IPS-20b (cell line): ENCODE data around the gene TRIM2.
"Not testable (repeated sequence)": the region's sequence is repeated elsewhere in the genome, so short reads cannot be mapped to it uniquely, and the experiment has no call there.

Experiments used
- H3K27ac ChIP-seq: one replicate; pipeline ENCODE4 v1.5.1; 2013; ENCODE audit warnings: low read length
- H3K27me3 ChIP-seq: 2 replicates; pipeline ENCODE4 v1.6.1; 2013; ENCODE audit warnings: mild to moderate bottlenecking, low read length, inconsistent platforms; ENCODE audit not compliant: insufficient read depth
- H3K36me3 ChIP-seq: 2 replicates; pipeline ENCODE4 v1.6.1; 2013; ENCODE audit warnings: low read depth, mild to moderate bottlenecking, inconsistent platforms, low read length, moderate library complexity; ENCODE audit not compliant: insufficient read depth
- H3K4me1 ChIP-seq: 2 replicates; pipeline ENCODE4 v1.6.1; 2013; ENCODE audit warnings: mild to moderate bottlenecking, control low read depth, inconsistent platforms, low read length, moderate library complexity; ENCODE audit not compliant: insufficient read depth
- H3K4me3 ChIP-seq: 2 replicates; pipeline ENCODE4 v1.5.1; 2013; ENCODE audit warnings: mild to moderate bottlenecking, low read length, inconsistent platforms
- H3K9ac ChIP-seq: 2 replicates; pipeline ENCODE4 v1.6.1; 2013; ENCODE audit warnings: low read depth, mild to moderate bottlenecking, inconsistent platforms, low read length, moderate library complexity
- H3K9me3 ChIP-seq: 2 replicates; pipeline ENCODE4 v1.6.1; 2013; ENCODE audit warnings: mild to moderate bottlenecking, low read depth, low read length, inconsistent platforms; ENCODE audit not compliant: insufficient read depth

The TRIM2 gene

GRCh38 chr4:153197301-153197700 lies 6.9 kb upstream of the TRIM2 start:
- no peak overlapping the region for H3K9ac ChIP-seq
- no peak overlapping the region for H3K27ac ChIP-seq
- H3K27me3 ChIP-seq = no peaks in the 10 kb centered on the region
- no peaks in the 10 kb centered on the region for H3K4me1 ChIP-seq
- no peak overlapping the region for H3K4me3 ChIP-seq
- H3K36me3 ChIP-seq = no peaks in the 10 kb centered on the region
- H3K9me3 ChIP-seq = no peaks in the 10 kb centered on the region

GRCh38 chr4:153198719-153199118 lies 5.5 kb upstream of the TRIM2 start:
- H3K4me3 ChIP-seq = no peak overlapping the region

GRCh38 chr4:153203746-153204145 lies 497 bp upstream of the TRIM2 start:
- not testable (repeated sequence) for H3K27ac ChIP-seq, H3K9me3 ChIP-seq, H3K36me3 ChIP-seq
- Histone ChIP-seq H3K4me1 (peaks cover 27% of the 10 kb centered on the region), H3K4me3 (peak overlapping the region; percentile 75), H3K9ac (peak overlapping the region; percentile 61; the same call in 1 of the 2 replicates), H3K27me3 (peaks cover 17% of the 10 kb centered on the region; the same call in 1 of the 2 replicates)

More at GRCh38 chr4:153198719-153199118, 5.5 kb upstream of the TRIM2 start:
- Histone ChIP-seq H3K9ac (no peak overlapping the region), H3K36me3 (no peaks in the 10 kb centered on the region), H3K4me1 (no peaks in the 10 kb centered on the region), H3K9me3 (no peaks in the 10 kb centered on the region), H3K27ac (no peak overlapping the region), H3K27me3 (no peaks in the 10 kb centered on the region)

- H3K4me1 ChIP-seq = peaks cover 37% of the 10 kb centered on the region
- H3K9ac ChIP-seq = peak overlapping the region; percentile 76; the same call in 1 of the 2 replicates
- H3K4me3 ChIP-seq = peak overlapping the region; percentile 75
- peaks cover 17% of the 10 kb centered on the region; the same call in 1 of the 2 replicates for H3K27me3 ChIP-seq
- H3K27ac ChIP-seq = peak overlapping the region; percentile 20
- no peaks in the 10 kb centered on the region for H3K9me3 ChIP-seq
- no peaks in the 10 kb centered on the region for H3K36me3 ChIP-seq
These were observed 745 bp downstream of the TRIM2 start for GRCh38 chr4:153204728-153205648.

- Histone ChIP-seq H3K27ac (peak overlapping the region; percentile 46), H3K27me3 (peaks cover 17% of the 10 kb centered on the region; the same call in 1 of the 2 replicates), H3K9me3 (no peaks in the 10 kb centered on the region), H3K4me1 (peaks cover 37% of the 10 kb centered on the region), H3K36me3 (no peaks in the 10 kb centered on the region), H3K9ac (peak overlapping the region; percentile 6; the same call in 1 of the 2 replicates), H3K4me3 (peak overlapping the region; percentile 75)
These were observed 1.5 kb downstream of the TRIM2 start for GRCh38 chr4:153205757-153206156.

GRCh38 chr4:153206534-153206933 lies 2.3 kb downstream of the TRIM2 start:
- H3K4me1 ChIP-seq = peaks cover 37% of the 10 kb centered on the region
- H3K27me3 ChIP-seq = peaks cover 17% of the 10 kb centered on the region; the same call in 1 of the 2 replicates
- H3K4me3 ChIP-seq = peak overlapping the region; percentile 75
- no peaks in the 10 kb centered on the region for H3K9me3 ChIP-seq
- H3K27ac ChIP-seq = peak overlapping the region; percentile 46
- H3K36me3 ChIP-seq = no peaks in the 10 kb centered on the region
- peak overlapping the region; percentile 6; the same call in 1 of the 2 replicates for H3K9ac ChIP-seq

GRCh38 chr4:153207027-153207426 lies 2.8 kb downstream of the TRIM2 start:
- peak overlapping the region; percentile 75 for H3K4me3 ChIP-seq

GRCh38 chr4:153207567-153207966 lies 3.3 kb downstream of the TRIM2 start:
- peaks cover 37% of the 10 kb centered on the region for H3K4me1 ChIP-seq
- H3K27me3 ChIP-seq = peaks cover 17% of the 10 kb centered on the region; the same call in 1 of the 2 replicates

More at GRCh38 chr4:153207027-153207426, 2.8 kb downstream of the TRIM2 start:
- Histone ChIP-seq H3K9ac (peak overlapping the region; percentile 21; the same call in 1 of the 2 replicates), H3K4me1 (peaks cover 37% of the 10 kb centered on the region), H3K36me3 (no peaks in the 10 kb centered on the region), H3K9me3 (no peaks in the 10 kb centered on the region), H3K27me3 (peaks cover 17% of the 10 kb centered on the region; the same call in 1 of the 2 replicates), H3K27ac (no peak overlapping the region)

GRCh38 chr4:153209410-153209809 lies 5.2 kb downstream of the TRIM2 start:
- no peak overlapping the region for H3K27ac ChIP-seq
- peaks cover 17% of the 10 kb centered on the region; the same call in 1 of the 2 replicates for H3K27me3 ChIP-seq
- H3K4me3 ChIP-seq = no peak overlapping the region
- H3K9ac ChIP-seq = no peak overlapping the region
- H3K36me3 ChIP-seq = no peaks in the 10 kb centered on the region
- H3K4me1 ChIP-seq = peaks cover 34% of the 10 kb centered on the region
- H3K9me3 ChIP-seq = no peaks in the 10 kb centered on the region

More at GRCh38 chr4:153207567-153207966, 3.3 kb downstream of the TRIM2 start:
- Histone ChIP-seq H3K4me3 (peak overlapping the region; percentile 75; the same call in 1 of the 2 replicates), H3K36me3 (no peaks in the 10 kb centered on the region), H3K9me3 (no peaks in the 10 kb centered on the region), H3K27ac (no peak overlapping the region), H3K9ac (no peak overlapping the region; the same call in 1 of the 2 replicates)

- Histone ChIP-seq H3K9ac (no peak overlapping the region), H3K4me1 (peaks cover 32% of the 10 kb centered on the region), H3K27me3 (peaks cover 8% of the 10 kb centered on the region; the same call in 1 of the 2 replicates), H3K27ac (no peak overlapping the region), H3K9me3 (no peaks in the 10 kb centered on the region), H3K4me3 (no peak overlapping the region), H3K36me3 (no peaks in the 10 kb centered on the region)
These were observed 6.5 kb downstream of the TRIM2 start for GRCh38 chr4:153210727-153211126.

GRCh38 chr4:153211986-153212728 lies 7.9 kb downstream of the TRIM2 start:
- Histone ChIP-seq H3K36me3 (no peaks in the 10 kb centered on the region), H3K9ac (no peak overlapping the region), H3K4me3 (no peak overlapping the region), H3K4me1 (peaks cover 20% of the 10 kb centered on the region; the same call in 1 of the 2 replicates), H3K9me3 (no peaks in the 10 kb centered on the region), H3K27ac (no peak overlapping the region), H3K27me3 (no peaks in the 10 kb centered on the region)
